ENCODE data around the gene C5orf63. TPM values are rescaled to one million over a fixed set of nuclear protein-coding genes. Genes with fewer than 3 reads are reported as not detected.

Gene C5orf63
- total and polyA plus RNA-seq, 2 of the 13 experiments (the other 11 are each of a cell fraction or from before 2014, with no cell fraction given) = 7.9 to 8.8 TPM

- TF ChIP-seq, protein P1, sequence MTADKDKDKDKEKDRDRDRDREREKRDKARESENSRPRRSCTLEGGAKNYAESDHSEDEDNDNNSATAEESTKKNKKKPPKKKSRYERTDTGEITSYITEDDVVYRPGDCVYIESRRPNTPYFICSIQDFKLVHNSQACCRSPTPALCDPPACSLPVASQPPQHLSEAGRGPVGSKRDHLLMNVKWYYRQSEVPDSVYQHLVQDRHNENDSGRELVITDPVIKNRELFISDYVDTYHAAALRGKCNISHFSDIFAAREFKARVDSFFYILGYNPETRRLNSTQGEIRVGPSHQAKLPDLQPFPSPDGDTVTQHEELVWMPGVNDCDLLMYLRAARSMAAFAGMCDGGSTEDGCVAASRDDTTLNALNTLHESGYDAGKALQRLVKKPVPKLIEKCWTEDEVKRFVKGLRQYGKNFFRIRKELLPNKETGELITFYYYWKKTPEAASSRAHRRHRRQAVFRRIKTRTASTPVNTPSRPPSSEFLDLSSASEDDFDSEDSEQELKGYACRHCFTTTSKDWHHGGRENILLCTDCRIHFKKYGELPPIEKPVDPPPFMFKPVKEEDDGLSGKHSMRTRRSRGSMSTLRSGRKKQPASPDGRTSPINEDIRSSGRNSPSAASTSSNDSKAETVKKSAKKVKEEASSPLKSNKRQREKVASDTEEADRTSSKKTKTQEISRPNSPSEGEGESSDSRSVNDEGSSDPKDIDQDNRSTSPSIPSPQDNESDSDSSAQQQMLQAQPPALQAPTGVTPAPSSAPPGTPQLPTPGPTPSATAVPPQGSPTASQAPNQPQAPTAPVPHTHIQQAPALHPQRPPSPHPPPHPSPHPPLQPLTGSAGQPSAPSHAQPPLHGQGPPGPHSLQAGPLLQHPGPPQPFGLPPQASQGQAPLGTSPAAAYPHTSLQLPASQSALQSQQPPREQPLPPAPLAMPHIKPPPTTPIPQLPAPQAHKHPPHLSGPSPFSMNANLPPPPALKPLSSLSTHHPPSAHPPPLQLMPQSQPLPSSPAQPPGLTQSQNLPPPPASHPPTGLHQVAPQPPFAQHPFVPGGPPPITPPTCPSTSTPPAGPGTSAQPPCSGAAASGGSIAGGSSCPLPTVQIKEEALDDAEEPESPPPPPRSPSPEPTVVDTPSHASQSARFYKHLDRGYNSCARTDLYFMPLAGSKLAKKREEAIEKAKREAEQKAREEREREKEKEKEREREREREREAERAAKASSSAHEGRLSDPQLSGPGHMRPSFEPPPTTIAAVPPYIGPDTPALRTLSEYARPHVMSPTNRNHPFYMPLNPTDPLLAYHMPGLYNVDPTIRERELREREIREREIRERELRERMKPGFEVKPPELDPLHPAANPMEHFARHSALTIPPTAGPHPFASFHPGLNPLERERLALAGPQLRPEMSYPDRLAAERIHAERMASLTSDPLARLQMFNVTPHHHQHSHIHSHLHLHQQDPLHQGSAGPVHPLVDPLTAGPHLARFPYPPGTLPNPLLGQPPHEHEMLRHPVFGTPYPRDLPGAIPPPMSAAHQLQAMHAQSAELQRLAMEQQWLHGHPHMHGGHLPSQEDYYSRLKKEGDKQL (CRISPR knock-in tag; IDR thresholded peaks at IDR 0.05; ENCODE audit: low read depth) = peak; percentile 81
- peak in 1 of 2 experiments; percentile 42; a peak in 1 of 4 replicates for TF ChIP-seq EP300 (IDR thresholded peaks at IDR 0.05; ENCODE audit: low read depth in 2 of 2, low read length in 2 of 2)
- peak; percentile 48; the same call in 1 of the 2 replicates for TF ChIP-seq EP300 (CRISPR knock-in tag; IDR thresholded peaks at IDR 0.05; ENCODE audit: borderline replicate concordance)
- no peak for TF ChIP-seq SMARCC2 (IDR thresholded peaks at IDR 0.05)
- TF ChIP-seq SOX6 (IDR thresholded peaks at IDR 0.05) = no peak
- peak; percentile 56 for TF ChIP-seq SOX6 (CRISPR knock-in tag; IDR thresholded peaks at IDR 0.05)
- no peak for TF ChIP-seq BORCS8-MEF2B (CRISPR knock-in tag; IDR thresholded peaks at IDR 0.05)
- peak; percentile 68; the same call in 1 of the 2 replicates for TF ChIP-seq SOX5 (CRISPR knock-in tag; IDR thresholded peaks at IDR 0.05; ENCODE audit: borderline replicate concordance)
- TF ChIP-seq NR2F6 (IDR thresholded peaks at IDR 0.05) = peak; percentile 67
- TF ChIP-seq NR2F6 (CRISPR knock-in tag; IDR thresholded peaks at IDR 0.05) = 0 out of 2 replicates have a peak, but pooled peaks have one; percentile 11
- TF ChIP-seq KAT2B (IDR thresholded peaks at IDR 0.05; ENCODE audit: borderline replicate concordance, low read depth, low read length) = no peak
- peak; percentile 45; the same call in 1 of the 2 replicates for TF ChIP-seq NCOA2 (CRISPR knock-in tag; IDR thresholded peaks at IDR 0.05)
- TF ChIP-seq TBX3 (IDR thresholded peaks at IDR 0.05; ENCODE audit: borderline replicate concordance) = peak; percentile 36; the same call in 1 of the 2 replicates
- TF ChIP-seq ZNF143 (CRISPR knock-in tag; IDR thresholded peaks at IDR 0.05) = no peak
- peak; percentile 47; the same call in 1 of the 2 replicates for TF ChIP-seq TARDBP (CRISPR knock-in tag; IDR thresholded peaks at IDR 0.05)
- no peak for TF ChIP-seq ESRRA (CRISPR knock-in tag; IDR thresholded peaks at IDR 0.05; ENCODE audit: low read depth)
- TF ChIP-seq ZMYM4 (CRISPR knock-in tag; IDR thresholded peaks at IDR 0.05) = 0 out of 2 replicates have a peak, but pooled peaks have one; percentile 12
- TF ChIP-seq ZFP36L2 (CRISPR knock-in tag; IDR thresholded peaks at IDR 0.05) = no peak
- no peak for TF ChIP-seq ZFP36L1 (CRISPR knock-in tag; IDR thresholded peaks at IDR 0.05)
- TF ChIP-seq CEBPG (CRISPR knock-in tag; IDR thresholded peaks at IDR 0.05) = peak; percentile 27; the same call in 1 of the 2 replicates
- TF ChIP-seq, protein P2, sequence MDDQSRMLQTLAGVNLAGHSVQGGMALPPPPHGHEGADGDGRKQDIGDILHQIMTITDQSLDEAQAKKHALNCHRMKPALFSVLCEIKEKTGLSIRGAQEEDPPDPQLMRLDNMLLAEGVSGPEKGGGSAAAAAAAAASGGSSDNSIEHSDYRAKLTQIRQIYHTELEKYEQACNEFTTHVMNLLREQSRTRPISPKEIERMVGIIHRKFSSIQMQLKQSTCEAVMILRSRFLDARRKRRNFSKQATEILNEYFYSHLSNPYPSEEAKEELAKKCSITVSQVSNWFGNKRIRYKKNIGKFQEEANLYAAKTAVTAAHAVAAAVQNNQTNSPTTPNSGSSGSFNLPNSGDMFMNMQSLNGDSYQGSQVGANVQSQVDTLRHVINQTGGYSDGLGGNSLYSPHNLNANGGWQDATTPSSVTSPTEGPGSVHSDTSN (CRISPR knock-in tag; IDR thresholded peaks at IDR 0.05; ENCODE audit: borderline replicate concordance) = no peak
- TF ChIP-seq ZNF292 (CRISPR knock-in tag; IDR thresholded peaks at IDR 0.05; ENCODE audit: borderline replicate concordance, low read depth) = 0 out of 2 replicates have a peak, but pooled peaks have one; percentile 53
- TF ChIP-seq, protein P3, sequence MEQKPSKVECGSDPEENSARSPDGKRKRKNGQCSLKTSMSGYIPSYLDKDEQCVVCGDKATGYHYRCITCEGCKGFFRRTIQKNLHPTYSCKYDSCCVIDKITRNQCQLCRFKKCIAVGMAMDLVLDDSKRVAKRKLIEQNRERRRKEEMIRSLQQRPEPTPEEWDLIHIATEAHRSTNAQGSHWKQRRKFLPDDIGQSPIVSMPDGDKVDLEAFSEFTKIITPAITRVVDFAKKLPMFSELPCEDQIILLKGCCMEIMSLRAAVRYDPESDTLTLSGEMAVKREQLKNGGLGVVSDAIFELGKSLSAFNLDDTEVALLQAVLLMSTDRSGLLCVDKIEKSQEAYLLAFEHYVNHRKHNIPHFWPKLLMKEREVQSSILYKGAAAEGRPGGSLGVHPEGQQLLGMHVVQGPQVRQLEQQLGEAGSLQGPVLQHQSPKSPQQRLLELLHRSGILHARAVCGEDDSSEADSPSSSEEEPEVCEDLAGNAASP (CRISPR knock-in tag; IDR thresholded peaks at IDR 0.05; ENCODE audit: borderline replicate concordance) = no peak
- peak; percentile 48; the same call in 1 of the 2 replicates for TF ChIP-seq ZNF652 (CRISPR knock-in tag; IDR thresholded peaks at IDR 0.05; ENCODE audit: borderline replicate concordance, low read depth)
- no peak for TF ChIP-seq ZNF230 (CRISPR knock-in tag; IDR thresholded peaks at IDR 0.05)
- 0 out of 2 replicates have a peak, but pooled peaks have one; percentile 10 for TF ChIP-seq SAP130 (CRISPR knock-in tag; IDR thresholded peaks at IDR 0.05; ENCODE audit: low read depth)
Observed at GRCh38 chr5:127097278-127097677, 24.0 kb upstream of the C5orf63 start (continued).
